Lower leg skin (tissue), 3 donors: ENCODE data around the gene PPM1N.

ENCODE experiments used
- CTCF ChIP-seq, 3 donors: fragments of 450-650 bp; IDR thresholded peaks; one replicate each; pipeline ENCODE4 v1.5.1; 2016; ENCODE audit warnings: antibody characterized with exemption in 3 of 3, mild to moderate bottlenecking in 3 of 3, moderate library complexity in 2 of 3
- POLR2A ChIP-seq, 2 donors: fragments of 450-650 bp; IDR thresholded peaks; one replicate each; pipeline ENCODE4 v1.6.1; 2016 to 2017; ENCODE audit warnings: antibody characterized with exemption in 2 of 2, mild to moderate bottlenecking in 1 of 2, moderate library complexity in 1 of 2

GRCh38 chr19:45475537-45476291 lies 22.5 kb upstream of the PPM1N start:
- TF ChIP-seq CTCF (IDR thresholded peaks at IDR 0.05) (no peak), POLR2A (IDR thresholded peaks at IDR 0.05) (no peak)
